Chondrocyte (in vitro differentiated cells): Measurements from ENCODE around the gene RRP7A. TPM values are rescaled to one million over a fixed set of nuclear protein-coding genes. Genes with fewer than 3 reads are reported as not detected.

Experiments used
- DNase-seq: peaks from one replicate; pipeline ENCODE4 v3.0.0; 2021; ENCODE audit warnings: mixed read lengths, low spot score
- H3K27ac Mint-ChIP-seq: one replicate; pipeline ENCODE4 v1.8.0; 2021; ENCODE audit warnings: mild to moderate bottlenecking, moderate library complexity, mixed read lengths; ENCODE audit not compliant: unreplicated experiment
- H3K27me3 Mint-ChIP-seq: 2 replicates; pipeline ENCODE4 v1.8.0; 2021; ENCODE audit warnings: low read depth, mixed read lengths
- H3K36me3 Mint-ChIP-seq: 2 replicates; pipeline ENCODE4 v1.8.0; 2021; ENCODE audit warnings: low read depth, mixed read lengths
- H3K4me1 Mint-ChIP-seq: 2 replicates; pipeline ENCODE4 v1.8.0; 2021; ENCODE audit warnings: low read depth, mild to moderate bottlenecking, mixed read lengths
- H3K4me3 Mint-ChIP-seq: one replicate; pipeline ENCODE4 v1.8.0; 2021; ENCODE audit warnings: mild to moderate bottlenecking, moderate library complexity, mixed read lengths; ENCODE audit not compliant: unreplicated experiment
- H3K9me3 Mint-ChIP-seq: 2 replicates; pipeline ENCODE4 v1.8.0; 2021; ENCODE audit warnings: low read depth, mixed read lengths
- total RNA-seq: library from RNA; stranded (reverse); gene quantifications from 3 replicates; pipeline ENCODE4 v1.2.1, GENCODE V29; 2021
- TF ChIP-seq, protein P1 (sequence below): fragments of 200-600 bp; sonication (generic); IDR thresholded peaks from 2 replicates; pipeline ENCODE4 v1.5.0; 2021; ENCODE audit warnings: antibody characterized with exemption, mild to moderate bottlenecking, moderate library complexity

The RRP7A gene
- total RNA-seq, 1 donor from 2014 or later: 33.8 TPM

DNA sequence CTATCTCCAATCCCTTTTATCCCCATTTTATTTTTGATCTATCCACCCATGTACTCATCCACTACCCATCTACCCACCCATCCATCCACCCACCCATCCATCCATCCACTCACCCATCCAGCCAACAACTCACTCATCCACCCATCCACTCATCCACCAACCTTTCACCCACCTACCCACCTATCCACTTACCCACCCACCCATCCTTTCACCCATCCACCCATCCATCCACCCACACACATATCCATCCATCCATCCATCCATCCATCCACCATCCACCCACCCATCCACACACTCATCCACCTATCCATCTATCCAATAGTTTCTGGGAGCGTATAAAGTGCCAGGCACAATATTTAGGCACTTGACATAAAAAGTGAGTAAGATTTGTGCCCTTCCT lies 48.2 kb downstream of the RRP7A start:
- Mint-ChIP-seq H3K9me3 (no peaks in the 10 kb centered on the region), H3K27ac (no peak overlapping the region), H3K27me3 (peaks cover 29% of the 10 kb centered on the region), H3K36me3 (no peaks in the 10 kb centered on the region), H3K4me1 (no peaks in the 10 kb centered on the region), H3K4me3 (no peak overlapping the region)
- no peak for DNase-seq
- TF ChIP-seq, protein P1, sequence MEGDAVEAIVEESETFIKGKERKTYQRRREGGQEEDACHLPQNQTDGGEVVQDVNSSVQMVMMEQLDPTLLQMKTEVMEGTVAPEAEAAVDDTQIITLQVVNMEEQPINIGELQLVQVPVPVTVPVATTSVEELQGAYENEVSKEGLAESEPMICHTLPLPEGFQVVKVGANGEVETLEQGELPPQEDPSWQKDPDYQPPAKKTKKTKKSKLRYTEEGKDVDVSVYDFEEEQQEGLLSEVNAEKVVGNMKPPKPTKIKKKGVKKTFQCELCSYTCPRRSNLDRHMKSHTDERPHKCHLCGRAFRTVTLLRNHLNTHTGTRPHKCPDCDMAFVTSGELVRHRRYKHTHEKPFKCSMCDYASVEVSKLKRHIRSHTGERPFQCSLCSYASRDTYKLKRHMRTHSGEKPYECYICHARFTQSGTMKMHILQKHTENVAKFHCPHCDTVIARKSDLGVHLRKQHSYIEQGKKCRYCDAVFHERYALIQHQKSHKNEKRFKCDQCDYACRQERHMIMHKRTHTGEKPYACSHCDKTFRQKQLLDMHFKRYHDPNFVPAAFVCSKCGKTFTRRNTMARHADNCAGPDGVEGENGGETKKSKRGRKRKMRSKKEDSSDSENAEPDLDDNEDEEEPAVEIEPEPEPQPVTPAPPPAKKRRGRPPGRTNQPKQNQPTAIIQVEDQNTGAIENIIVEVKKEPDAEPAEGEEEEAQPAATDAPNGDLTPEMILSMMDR: no peak

DNA sequence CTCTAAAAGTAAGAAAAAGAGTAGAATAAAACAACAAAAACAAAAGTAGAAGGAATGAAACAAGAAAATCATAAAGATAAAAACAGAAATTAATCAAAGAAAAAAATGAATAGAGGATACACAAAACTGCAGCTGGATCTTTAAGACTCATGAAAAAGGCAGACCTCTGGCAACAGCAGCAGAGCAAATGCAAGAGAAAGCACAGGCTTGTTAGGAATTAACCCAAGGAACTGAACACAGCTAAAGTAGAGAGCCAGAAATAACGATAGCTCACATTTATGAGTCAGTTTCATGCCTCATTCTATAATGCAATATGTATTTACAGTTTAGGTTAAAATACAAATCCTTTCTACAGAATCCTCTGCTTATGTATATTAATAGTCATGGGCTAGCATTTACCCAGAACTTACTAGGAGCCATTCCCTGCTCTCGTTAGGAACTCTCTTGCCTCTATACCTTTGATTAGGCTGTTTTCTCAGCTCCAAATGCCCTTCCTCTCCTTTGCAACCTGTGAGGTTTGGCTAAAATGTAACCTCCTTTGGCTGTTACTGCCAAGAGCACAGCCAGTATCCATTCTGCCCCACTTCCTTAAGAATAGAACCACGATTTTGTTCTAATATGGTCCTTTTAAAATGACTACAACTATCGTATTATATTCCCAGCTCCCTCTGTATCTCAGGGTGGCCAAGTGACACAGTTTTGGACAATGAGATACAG lies 49.1 kb downstream of the RRP7A start:
- Mint-ChIP-seq H3K4me1 (no peaks in the 10 kb centered on the region), H3K4me3 (no peak overlapping the region), H3K36me3 (no peaks in the 10 kb centered on the region), H3K9me3 (no peaks in the 10 kb centered on the region), H3K27ac (peak overlapping the region; percentile 6), H3K27me3 (peaks cover 29% of the 10 kb centered on the region)
- TF ChIP-seq, protein P1: no peak
- no peak for DNase-seq

DNA sequence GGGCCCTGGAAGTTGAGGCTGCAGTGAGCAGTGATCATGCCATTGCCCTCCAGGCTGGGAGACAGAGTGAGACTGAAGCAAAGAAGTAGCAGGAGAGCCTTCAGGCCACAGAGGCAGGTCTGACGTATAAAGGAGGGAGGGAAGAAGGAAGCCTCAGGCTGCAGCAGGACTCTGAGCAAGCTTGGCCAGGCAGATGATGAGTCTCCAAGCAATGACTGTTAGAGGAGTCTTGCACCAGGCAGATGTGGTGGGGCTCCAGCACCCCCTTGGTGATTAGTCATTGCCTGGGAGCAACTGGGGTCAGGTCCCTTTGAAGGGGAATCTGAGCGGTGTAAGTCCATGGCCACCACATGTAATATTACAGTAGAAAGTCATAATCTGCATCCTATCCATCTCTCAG lies 50.8 kb downstream of the RRP7A start:
- peaks cover 30% of the 10 kb centered on the region for H3K27me3 Mint-ChIP-seq
- DNase-seq: no peak
- TF ChIP-seq, protein P1: no peak
- H3K27ac Mint-ChIP-seq: no peak overlapping the region
- no peak overlapping the region for H3K4me3 Mint-ChIP-seq
- no peaks in the 10 kb centered on the region for H3K9me3 Mint-ChIP-seq
- no peaks in the 10 kb centered on the region for H3K36me3 Mint-ChIP-seq
- H3K4me1 Mint-ChIP-seq: no peaks in the 10 kb centered on the region

DNA sequence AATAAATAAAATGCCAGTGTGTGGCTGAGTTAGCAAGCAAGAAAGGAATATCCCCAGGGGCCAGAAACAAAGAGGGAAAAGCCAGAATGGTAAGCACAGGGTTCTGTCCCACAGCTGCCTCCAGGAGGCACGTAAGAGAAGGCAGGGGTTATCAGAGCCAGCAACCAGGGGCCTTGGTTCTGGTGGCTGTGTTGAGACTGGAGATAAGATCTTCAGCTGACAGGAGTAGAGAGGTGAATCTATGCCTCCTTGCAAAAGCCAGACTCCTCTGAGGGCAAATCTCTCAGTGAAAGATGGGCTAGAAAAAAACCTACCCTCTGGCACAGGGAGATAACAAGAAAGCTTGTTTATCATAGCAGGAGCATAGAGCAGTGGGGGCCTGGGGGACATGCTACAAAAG lies 57.6 kb downstream of the RRP7A start:
- H3K4me3 Mint-ChIP-seq: no peak overlapping the region
- H3K9me3 Mint-ChIP-seq: no peaks in the 10 kb centered on the region
- no peaks in the 10 kb centered on the region for H3K4me1 Mint-ChIP-seq
- DNase-seq: no peak
- TF ChIP-seq, protein P1: no peak
- H3K36me3 Mint-ChIP-seq: peaks cover 2% of the 10 kb centered on the region
- peaks cover 47% of the 10 kb centered on the region for H3K27me3 Mint-ChIP-seq
- no peak overlapping the region for H3K27ac Mint-ChIP-seq

DNA sequence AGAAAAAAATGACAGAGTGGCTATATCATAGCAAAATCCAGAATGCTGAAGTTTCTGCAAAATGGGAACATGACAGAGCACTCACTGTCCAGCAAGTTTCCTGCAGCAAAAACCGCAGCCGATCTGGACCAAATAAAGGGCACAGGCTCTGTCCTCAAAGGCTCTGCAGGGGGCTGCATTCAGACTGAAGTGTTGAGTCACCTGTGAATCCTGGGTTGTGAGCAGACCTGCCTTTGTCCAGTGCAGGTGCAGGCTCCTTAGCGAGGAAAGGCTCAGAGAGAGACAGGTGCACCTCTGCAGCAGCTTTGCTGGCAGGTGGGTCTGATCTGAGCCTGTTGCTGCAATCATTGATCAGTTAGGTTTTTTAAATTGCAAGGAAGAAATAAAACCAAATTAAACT lies 58.1 kb downstream of the RRP7A start:
- H3K4me1 Mint-ChIP-seq: no peaks in the 10 kb centered on the region
- H3K27me3 Mint-ChIP-seq: peaks cover 49% of the 10 kb centered on the region
- no peak overlapping the region for H3K4me3 Mint-ChIP-seq
- TF ChIP-seq, protein P1: no peak
- no peaks in the 10 kb centered on the region for H3K9me3 Mint-ChIP-seq
- DNase-seq: no peak
- H3K27ac Mint-ChIP-seq: no peak overlapping the region
- peaks cover 2% of the 10 kb centered on the region for H3K36me3 Mint-ChIP-seq

Other genes with a start within 250 kb of the RRP7A start
- gene TCF20, start 249.1 kb downstream of the RRP7A start, total RNA-seq: 27.3 to 35.1 TPM (median 31.0 TPM) in 3 replicates
- gene NFAM1, start 87.4 kb downstream of the RRP7A start, total RNA-seq: not detected in 3 replicates
- gene SERHL2, start 34.2 kb upstream of the RRP7A start, total RNA-seq: 2.8 to 4.0 TPM (median 3.5 TPM) in 3 replicates
- gene POLDIP3, start 95.1 kb upstream of the RRP7A start, total RNA-seq: 47.3 to 49.2 TPM (median 48.0 TPM) in 3 replicates
- 0.85 to 1.8 TPM in 2 of 3 replicates, not detected in the other for gene ATP5MGL, start 120.8 kb upstream of the RRP7A start, total RNA-seq
- 279 to 383 TPM (median 382 TPM) in 3 replicates for gene CYB5R3, start 129.6 kb upstream of the RRP7A start, total RNA-seq
- gene A4GALT, start 201.1 kb upstream of the RRP7A start, total RNA-seq: 5.2 to 23.8 TPM (median 22.0 TPM) in 3 replicates